Measurements from ENCODE around the gene XBP1.
"Not testable (repeated sequence)": the region's sequence is repeated elsewhere in the genome, so short reads cannot be mapped to it uniquely, and the experiment has no call there.

XBP1 gene

DNA sequence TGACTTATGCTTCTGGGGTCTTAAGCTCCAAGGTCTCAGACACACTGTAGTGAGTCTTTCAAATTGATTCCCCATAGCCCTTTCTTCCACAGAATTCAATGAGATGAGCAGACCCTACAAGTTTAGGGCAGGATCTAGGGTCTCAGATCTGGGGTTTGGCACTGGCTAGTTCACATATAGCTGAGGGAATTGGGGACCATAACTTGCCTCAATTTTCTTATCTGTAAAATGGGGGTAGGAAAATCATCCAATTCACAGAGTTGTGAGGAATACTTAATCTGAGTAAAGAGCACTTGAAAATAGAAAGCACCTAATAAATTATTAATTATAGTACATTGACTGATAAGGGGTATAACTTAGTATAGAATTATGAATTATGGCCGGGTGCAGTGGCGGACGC lies 33.7 kb downstream of the XBP1 start:
- DNase-seq (ENCODE audit: low read depth), result no peak
- no peak overlapping the region for H3K4me3 ChIP-seq (ENCODE audit: low read depth, low read length)
- TF ChIP-seq, protein P1, sequence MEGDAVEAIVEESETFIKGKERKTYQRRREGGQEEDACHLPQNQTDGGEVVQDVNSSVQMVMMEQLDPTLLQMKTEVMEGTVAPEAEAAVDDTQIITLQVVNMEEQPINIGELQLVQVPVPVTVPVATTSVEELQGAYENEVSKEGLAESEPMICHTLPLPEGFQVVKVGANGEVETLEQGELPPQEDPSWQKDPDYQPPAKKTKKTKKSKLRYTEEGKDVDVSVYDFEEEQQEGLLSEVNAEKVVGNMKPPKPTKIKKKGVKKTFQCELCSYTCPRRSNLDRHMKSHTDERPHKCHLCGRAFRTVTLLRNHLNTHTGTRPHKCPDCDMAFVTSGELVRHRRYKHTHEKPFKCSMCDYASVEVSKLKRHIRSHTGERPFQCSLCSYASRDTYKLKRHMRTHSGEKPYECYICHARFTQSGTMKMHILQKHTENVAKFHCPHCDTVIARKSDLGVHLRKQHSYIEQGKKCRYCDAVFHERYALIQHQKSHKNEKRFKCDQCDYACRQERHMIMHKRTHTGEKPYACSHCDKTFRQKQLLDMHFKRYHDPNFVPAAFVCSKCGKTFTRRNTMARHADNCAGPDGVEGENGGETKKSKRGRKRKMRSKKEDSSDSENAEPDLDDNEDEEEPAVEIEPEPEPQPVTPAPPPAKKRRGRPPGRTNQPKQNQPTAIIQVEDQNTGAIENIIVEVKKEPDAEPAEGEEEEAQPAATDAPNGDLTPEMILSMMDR (IDR thresholded peaks at IDR 0.05; ENCODE audit: low read depth, low read length, missing control alignments), result no peak

DNA sequence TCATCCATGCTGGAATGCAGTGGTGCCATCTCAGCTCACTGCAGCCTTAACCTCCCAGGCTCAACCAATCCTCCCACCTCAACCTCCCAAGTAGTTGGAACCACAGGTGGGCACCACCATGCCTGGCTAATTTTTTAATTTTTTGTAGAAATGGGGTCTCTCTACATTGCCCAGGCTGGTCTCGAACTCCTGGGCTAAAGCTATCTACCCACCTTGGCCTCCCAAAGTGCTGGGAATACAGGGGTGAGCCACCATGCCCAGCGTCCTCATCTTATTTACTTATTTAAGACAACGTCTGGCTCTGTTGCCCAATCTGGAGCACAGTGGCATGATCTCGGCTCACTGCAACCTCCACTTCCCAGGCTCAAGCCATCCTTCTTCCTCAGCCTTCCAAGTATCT lies 38.4 kb downstream of the XBP1 start:
- not testable (repeated sequence) for H3K4me3 ChIP-seq (ENCODE audit: low read depth, low read length); DNase-seq (ENCODE audit: low read depth)

DNA sequence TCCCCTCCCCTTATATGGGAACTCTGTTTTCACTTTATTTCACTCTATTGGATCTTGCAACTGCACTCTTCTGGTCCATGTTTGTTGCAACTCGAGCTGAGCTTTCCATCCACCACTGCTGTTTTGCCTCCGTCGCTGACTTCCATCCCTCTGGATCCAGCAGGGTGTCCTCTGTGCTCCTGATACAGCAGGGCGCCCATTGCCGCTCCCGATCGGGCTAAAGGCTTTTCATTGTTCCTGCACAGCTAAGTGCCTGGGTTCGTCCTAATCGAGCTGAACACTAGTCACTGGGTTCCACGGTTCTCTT lies 39.0 kb downstream of the XBP1 start:
- TF ChIP-seq, protein P1 (IDR thresholded peaks at IDR 0.05; ENCODE audit: low read depth, low read length, missing control alignments), result no peak
- DNase-seq (ENCODE audit: low read depth), result no peak
- H3K4me3 ChIP-seq (ENCODE audit: low read depth, low read length), result no peak overlapping the region

DNA sequence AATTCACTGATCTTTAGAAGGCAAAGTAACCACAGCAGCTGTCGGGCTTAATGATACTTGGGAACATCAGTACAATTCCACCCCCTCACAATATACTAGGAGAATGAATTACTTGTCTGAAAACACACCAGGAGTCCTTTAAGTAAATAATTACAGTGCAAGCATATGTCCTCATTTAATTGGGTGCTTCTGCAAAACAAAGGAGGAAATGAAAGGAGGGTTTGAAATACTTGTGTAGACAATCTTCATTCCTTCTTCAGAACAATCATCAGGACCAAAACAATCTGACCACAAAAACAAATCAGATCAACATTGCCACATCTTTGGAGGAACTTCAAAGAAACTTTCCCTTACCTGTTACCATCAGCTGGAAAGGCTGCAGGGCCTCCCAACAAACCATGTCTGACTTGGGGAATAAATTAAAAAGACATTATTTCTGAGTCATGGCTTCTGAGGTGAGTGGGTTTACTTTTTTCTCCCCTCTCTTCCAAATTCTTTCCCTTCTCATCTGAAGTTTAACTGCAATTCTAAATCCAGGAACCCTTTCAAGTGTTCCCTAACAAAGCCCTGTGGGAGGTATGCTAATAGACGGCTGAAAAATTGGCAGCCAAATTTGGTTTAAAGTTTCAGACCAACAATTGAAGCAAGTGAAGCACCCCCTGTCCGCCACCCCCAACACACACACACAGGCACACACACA lies 40.4 kb downstream of the XBP1 start:
- no peak for DNase-seq (ENCODE audit: low read depth)
- TF ChIP-seq, protein P1 (IDR thresholded peaks at IDR 0.05; ENCODE audit: low read depth, low read length, missing control alignments), result no peak
- no peak overlapping the region; the same call in 1 of the 2 replicates for H3K4me3 ChIP-seq (ENCODE audit: low read depth, low read length)

DNA sequence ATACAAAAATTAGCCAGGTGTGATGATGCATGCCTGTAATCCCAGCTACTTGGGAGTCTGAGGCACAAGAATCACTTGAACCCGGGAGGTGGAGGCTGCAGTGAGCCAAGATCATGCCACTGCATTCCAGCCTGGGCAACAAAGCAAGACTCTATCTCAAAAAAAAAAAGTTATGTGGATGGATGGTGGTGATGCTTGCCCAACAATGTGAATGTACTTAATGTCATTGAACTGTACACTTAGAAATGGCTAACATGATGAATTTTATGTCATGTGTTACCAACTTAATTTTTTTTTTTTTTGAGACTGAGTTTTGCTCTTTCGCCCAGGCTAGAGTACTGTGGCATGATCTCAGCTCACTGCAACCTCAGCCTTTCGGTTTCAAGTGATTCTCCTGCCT lies 45.9 kb downstream of the XBP1 start:
- DNase-seq (ENCODE audit: low read depth); H3K4me3 ChIP-seq (ENCODE audit: low read depth, low read length): not testable (repeated sequence)

DNA sequence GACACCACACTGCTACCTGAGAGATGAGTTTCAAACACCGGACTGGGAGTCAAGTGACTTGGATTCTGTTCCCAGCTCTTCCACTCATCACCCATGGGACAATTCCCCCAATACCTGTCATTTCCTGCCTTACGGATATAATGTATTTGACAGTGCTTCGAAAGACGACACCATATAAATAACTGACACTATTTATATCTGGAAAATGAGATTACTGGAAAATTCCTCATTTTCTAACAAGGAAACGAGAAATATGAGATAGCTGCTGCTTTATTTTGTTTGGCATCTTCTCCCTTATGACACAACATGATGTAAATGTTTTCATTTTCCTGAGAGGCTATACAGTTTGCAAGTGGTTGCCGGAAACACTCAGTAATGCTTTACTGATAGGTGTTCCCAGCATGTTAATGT lies 49.9 kb downstream of the XBP1 start:
- DNase-seq (ENCODE audit: low read depth), result no peak

More for the DNA sequence above, 49.9 kb downstream of the XBP1 start:
- TF ChIP-seq, protein P1 (IDR thresholded peaks at IDR 0.05; ENCODE audit: low read depth, low read length, missing control alignments), result no peak
- no peak overlapping the region for H3K4me3 ChIP-seq (ENCODE audit: low read depth, low read length)

Data from GM12864 (cell line).